GM12865 (cell line): ENCODE results near the gene TMEM131.

ENCODE experiments used
- DNase-seq: peaks from one replicate; pipeline ENCODE4 v3.0.0; 2010; ENCODE audit warnings: low read depth
- H3K4me3 ChIP-seq: 2 replicates; pipeline ENCODE4 v1.5.1; 2011; ENCODE audit warnings: mild to moderate bottlenecking, low read depth, low read length, control low read depth
- CTCF ChIP-seq: IDR thresholded peaks from 2 replicates; pipeline ENCODE4 v1.5.1; 2011; ENCODE audit warnings: low read length, control low read depth, low read depth, inconsistent platforms; ENCODE audit not compliant: insufficient read depth; ENCODE audit errors: missing control alignments

TMEM131 gene

GRCh38 chr2:97760480-97761049 lies 235.2 kb downstream of the TMEM131 start:
- no peak for DNase-seq
- TF ChIP-seq CTCF, result no peak
- no peak overlapping the region for H3K4me3 ChIP-seq

GRCh38 chr2:97759727-97760407 lies 235.9 kb downstream of the TMEM131 start:
- no peak overlapping the region for H3K4me3 ChIP-seq
- no peak for TF ChIP-seq CTCF
- no peak for DNase-seq

GRCh38 chr2:97758131-97758705 lies 237.5 kb downstream of the TMEM131 start:
- H3K4me3 ChIP-seq, result no peak overlapping the region
- TF ChIP-seq CTCF, result no peak
- DNase-seq, result no peak

GRCh38 chr2:97757062-97757461 lies 238.7 kb downstream of the TMEM131 start:
- no peak for DNase-seq
- no peak overlapping the region for H3K4me3 ChIP-seq
- TF ChIP-seq CTCF, result no peak

GRCh38 chr2:97755491-97755890 lies 240.3 kb downstream of the TMEM131 start:
- H3K4me3 ChIP-seq, result no peak overlapping the region
- DNase-seq, result no peak
- TF ChIP-seq CTCF, result no peak

- TF ChIP-seq CTCF, result no peak
- no peak overlapping the region for H3K4me3 ChIP-seq
- no peak for DNase-seq
Observed at GRCh38 chr2:97754690-97755346, 240.9 kb downstream of the TMEM131 start.
